HEK293T (cell line): Measurements from ENCODE around the gene GINS2.

ENCODE experiments used
- CTBP1 ChIP-seq: fragments of 450-650 bp; IDR thresholded peaks from 2 replicates; pipeline ENCODE4 v1.6.1; 2016; ENCODE audit warnings: borderline replicate concordance
- ELF4 ChIP-seq: fragments of 450-650 bp; IDR thresholded peaks from 2 replicates; pipeline ENCODE4 v1.6.1; 2017; ENCODE audit warnings: antibody characterized with exemption
- FOXA1 ChIP-seq: fragments of 450-650 bp; IDR thresholded peaks from 2 replicates; pipeline ENCODE4 v1.6.1; 2016; ENCODE audit warnings: mild to moderate bottlenecking
- FOXK2 ChIP-seq: fragments of 450-650 bp; IDR thresholded peaks from 2 replicates; pipeline ENCODE4 v1.6.1; 2016; ENCODE audit warnings: mild to moderate bottlenecking
- HDGF ChIP-seq: fragments of 450-650 bp; IDR thresholded peaks from 2 replicates; pipeline ENCODE4 v1.6.1; 2017; ENCODE audit warnings: antibody characterized with exemption, borderline replicate concordance
- L3MBTL2 ChIP-seq: fragments of 450-650 bp; conservative IDR thresholded peaks from 2 replicates; pipeline ENCODE4 v1.6.1; 2016; ENCODE audit warnings: mild to moderate bottlenecking
- SUZ12 ChIP-seq: fragments of 450-650 bp; IDR thresholded peaks from 2 replicates; pipeline ENCODE4 v1.6.1; 2016; ENCODE audit warnings: mild to moderate bottlenecking
- TARDBP ChIP-seq: fragments of 450-650 bp; IDR thresholded peaks from 2 replicates; pipeline ENCODE4 v1.6.1; 2016
- ZNF384 ChIP-seq: fragments of 450-650 bp; IDR thresholded peaks from 2 replicates; pipeline ENCODE4 v1.6.1; 2016

DNA sequence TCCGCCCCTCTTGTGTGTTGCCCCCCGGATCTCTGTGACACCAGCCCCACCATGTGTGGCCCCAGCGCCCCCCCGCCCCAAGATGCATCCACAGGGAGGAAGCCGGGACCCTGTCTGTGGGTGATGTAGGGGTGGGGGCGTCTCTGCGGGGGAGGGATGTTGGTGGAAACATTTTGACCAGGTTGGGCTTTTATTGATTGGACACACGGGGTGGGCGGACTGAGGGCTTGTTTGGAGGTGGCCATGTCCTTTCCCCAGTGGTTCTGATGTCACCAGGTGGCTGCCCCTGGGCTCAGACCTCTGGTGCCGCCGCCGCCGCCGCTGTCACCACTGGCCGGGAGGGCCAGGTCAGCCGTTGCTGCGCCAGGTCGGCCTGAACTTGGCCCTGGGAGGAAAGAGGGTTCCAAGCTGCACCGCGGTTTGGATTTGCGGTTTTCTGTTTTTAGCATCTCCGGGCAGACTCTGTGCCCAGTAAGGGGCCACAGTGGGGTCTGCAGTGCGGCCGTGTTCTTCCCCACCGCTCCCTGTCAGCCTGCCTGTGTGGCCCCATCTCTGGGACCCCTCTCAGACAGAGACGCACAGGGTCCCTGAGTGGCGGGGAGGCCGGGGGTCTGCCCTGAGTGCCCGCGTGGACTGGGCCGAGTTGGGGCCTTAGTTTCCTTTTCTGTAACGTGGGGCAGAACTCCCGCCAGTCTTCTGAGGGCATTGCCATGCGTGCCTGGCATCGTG lies 55.9 kb downstream of the GINS2 start:
- no peak for TF ChIP-seq TARDBP
- no peak for TF ChIP-seq SUZ12
- no peak for TF ChIP-seq ELF4
- TF ChIP-seq ZNF384, result no peak
- TF ChIP-seq HDGF, result no peak
- TF ChIP-seq CTBP1, result no peak
- TF ChIP-seq FOXK2, result no peak
- no peak for TF ChIP-seq FOXA1
- no peak for TF ChIP-seq L3MBTL2
